GM12873 (cell line): ENCODE measurements around the gene TBC1D16.

Experiments
- TF ChIP-seq, protein P1 (sequence below): IDR thresholded peaks from 2 replicates; pipeline ENCODE4 v1.5.1; 2012; ENCODE audit warnings: low read depth, mild to moderate bottlenecking, moderate library complexity, low read length, control low read depth; ENCODE audit not compliant: insufficient read depth; ENCODE audit errors: missing control alignments

TBC1D16 gene

GRCh38 chr17:79960788-79961522 lies 74.7 kb downstream of the TBC1D16 start:
- TF ChIP-seq, protein P1, sequence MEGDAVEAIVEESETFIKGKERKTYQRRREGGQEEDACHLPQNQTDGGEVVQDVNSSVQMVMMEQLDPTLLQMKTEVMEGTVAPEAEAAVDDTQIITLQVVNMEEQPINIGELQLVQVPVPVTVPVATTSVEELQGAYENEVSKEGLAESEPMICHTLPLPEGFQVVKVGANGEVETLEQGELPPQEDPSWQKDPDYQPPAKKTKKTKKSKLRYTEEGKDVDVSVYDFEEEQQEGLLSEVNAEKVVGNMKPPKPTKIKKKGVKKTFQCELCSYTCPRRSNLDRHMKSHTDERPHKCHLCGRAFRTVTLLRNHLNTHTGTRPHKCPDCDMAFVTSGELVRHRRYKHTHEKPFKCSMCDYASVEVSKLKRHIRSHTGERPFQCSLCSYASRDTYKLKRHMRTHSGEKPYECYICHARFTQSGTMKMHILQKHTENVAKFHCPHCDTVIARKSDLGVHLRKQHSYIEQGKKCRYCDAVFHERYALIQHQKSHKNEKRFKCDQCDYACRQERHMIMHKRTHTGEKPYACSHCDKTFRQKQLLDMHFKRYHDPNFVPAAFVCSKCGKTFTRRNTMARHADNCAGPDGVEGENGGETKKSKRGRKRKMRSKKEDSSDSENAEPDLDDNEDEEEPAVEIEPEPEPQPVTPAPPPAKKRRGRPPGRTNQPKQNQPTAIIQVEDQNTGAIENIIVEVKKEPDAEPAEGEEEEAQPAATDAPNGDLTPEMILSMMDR = no peak

GRCh38 chr17:79959042-79959441 lies 76.6 kb downstream of the TBC1D16 start:
- TF ChIP-seq, protein P1 = no peak

GRCh38 chr17:79956853-79957252 lies 78.8 kb downstream of the TBC1D16 start:
- TF ChIP-seq, protein P1 = no peak

DNA sequence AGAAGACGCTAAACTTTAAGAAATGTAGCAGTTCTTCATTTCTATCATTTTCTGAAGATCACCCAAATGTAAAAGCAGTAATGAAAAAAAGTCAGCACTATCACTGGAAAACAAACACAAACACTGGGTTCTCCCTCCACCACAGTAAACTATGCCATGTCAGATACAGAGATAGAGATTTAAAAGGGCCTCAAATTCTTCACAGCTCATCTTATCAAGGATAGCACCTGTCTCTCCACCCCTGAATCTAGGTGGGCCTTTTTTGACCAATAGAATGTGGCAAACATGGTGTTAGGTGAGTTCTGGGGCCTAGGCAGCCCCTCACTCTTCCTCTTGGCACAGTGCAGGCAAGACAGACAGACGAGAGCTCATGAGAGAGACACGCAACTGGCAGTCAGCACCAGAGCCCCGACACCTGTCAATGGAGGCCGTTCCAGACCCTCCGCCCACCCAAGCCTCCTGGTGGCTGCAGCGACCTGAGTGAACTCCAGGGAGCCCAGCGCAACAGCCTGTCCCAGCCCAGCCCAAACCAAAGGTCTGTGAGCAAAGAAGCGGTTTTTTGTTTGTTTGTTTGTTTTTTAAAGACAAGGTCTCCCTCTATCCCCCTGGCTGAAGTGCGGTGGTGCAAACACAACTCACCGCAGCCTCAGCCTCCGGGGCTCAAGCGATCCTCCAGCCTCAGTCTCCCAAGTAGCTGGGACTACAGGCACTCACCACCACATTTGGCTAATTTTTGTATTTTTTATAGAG lies 79.8 kb downstream of the TBC1D16 start:
- TF ChIP-seq, protein P1 = no peak

GRCh38 chr17:79955167-79955549 lies 80.5 kb downstream of the TBC1D16 start:
- TF ChIP-seq, protein P1 = no peak

DNA sequence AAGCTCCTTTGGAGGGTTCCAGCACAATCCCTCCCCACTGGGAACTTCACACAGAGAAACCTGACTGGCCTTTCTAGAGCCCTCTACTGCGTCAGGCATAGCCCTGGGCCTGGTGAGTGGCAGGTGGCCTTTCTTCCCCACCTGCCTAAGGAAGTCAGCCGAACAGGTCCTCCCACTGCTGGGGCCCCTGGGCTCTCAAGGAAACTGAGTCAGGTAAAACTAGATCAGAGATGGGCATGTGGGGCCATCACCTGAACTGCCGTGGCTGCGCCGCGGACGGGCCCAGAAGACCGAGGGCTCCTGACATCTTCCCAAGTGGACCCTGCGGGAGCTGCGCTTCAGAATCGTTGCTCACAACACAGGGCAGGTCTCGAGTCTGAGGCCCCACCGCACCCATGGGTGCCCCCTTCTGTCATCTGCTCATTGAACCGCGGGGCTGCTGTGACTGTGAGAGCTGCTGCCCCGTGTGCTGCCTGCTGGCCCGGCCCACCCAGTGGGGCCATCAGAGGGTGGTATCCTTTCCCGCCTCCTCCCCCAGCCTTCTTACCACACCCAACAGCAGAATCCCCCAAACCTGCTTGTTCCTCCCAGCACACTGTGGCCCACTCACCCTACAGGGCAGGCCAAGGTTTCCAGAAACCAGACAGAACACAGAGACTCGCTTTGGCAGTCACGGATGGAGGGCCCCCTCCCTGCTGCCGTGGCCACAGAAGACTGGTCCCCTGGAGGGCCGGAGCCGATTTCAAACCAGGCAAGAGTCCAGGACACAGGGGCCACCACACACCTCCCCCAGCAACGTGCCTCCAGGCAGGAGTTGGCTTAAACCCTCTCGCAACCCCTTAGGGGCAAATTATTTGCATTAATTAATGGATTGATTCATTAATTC lies 81.1 kb downstream of the TBC1D16 start:
- TF ChIP-seq, protein P1 = no peak

DNA sequence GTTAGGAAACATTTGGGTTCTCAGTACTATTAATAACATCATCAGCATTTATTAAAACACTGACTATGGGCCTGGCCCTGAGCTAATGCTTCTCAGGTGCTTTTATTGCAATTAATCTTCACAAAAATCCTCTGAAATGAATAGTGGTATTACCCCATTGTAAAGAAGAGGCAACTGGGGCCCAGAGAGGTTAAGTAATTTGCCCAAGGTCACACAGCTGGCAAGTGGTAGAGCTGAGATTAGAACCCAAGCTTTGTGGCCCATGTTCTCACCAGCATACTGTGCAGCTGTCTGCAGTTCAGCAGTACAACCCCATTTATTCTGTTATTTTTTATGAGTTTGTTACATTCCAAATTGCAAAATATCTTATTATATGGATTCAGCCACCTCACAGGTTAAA lies 82.3 kb downstream of the TBC1D16 start:
- TF ChIP-seq, protein P1 = no peak
